Measurements from ENCODE around the gene SYTL3.

The SYTL3 gene

DNA sequence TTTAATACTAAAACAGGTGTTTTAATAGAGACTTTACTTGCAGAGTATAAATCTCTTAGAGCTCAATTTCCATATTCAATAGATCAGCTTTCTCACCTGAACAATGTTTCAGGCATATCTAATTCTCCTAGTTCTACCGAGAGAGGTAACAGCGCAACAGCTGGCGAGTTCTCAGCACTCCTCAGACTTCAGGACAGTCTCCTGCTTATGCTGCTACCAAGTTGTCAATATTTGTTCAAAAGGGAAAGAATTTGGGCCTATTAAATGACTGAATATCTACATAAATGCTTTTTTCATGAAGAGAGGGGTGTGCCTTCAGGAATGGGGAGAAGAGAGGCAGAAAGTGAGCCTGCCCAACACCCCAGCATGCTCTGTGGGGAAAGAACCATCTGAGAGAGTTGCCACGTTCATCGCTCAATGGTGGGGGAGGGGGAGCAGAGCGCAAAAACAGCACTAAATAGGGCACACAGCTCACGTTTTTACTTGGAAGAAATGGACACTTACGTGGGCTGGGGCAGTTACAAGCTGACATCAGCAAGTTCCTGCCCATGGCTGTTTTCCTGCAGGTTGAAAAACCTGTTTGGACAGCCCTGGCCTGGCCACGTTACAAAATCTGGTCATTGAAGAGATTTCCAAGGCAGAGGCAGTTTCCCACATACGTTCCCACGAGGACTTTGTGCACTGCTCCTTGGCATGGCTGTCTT lies 131.3 kb downstream of the SYTL3 start:
- Histone ChIP-seq H3K27me3 (replicated peaks) (no peaks in the 10 kb centered on the region), H3K4me3 (ENCODE audit: low read depth, low read length) (no peak overlapping the region), H3K27ac (no peak overlapping the region), H3K36me3 (replicated peaks) (peaks cover 70% of the 10 kb centered on the region)
- TF ChIP-seq, protein P1, sequence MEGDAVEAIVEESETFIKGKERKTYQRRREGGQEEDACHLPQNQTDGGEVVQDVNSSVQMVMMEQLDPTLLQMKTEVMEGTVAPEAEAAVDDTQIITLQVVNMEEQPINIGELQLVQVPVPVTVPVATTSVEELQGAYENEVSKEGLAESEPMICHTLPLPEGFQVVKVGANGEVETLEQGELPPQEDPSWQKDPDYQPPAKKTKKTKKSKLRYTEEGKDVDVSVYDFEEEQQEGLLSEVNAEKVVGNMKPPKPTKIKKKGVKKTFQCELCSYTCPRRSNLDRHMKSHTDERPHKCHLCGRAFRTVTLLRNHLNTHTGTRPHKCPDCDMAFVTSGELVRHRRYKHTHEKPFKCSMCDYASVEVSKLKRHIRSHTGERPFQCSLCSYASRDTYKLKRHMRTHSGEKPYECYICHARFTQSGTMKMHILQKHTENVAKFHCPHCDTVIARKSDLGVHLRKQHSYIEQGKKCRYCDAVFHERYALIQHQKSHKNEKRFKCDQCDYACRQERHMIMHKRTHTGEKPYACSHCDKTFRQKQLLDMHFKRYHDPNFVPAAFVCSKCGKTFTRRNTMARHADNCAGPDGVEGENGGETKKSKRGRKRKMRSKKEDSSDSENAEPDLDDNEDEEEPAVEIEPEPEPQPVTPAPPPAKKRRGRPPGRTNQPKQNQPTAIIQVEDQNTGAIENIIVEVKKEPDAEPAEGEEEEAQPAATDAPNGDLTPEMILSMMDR (IDR thresholded peaks at IDR 0.05; ENCODE audit: low read depth, low read length, missing control alignments): no peak
- no peak for DNase-seq
- in situ Hi-C loops (cut with HindIII; ENCODE audit: low pct_ligation_motif_present, low sequenced_read_pairs): no loop called here

DNA sequence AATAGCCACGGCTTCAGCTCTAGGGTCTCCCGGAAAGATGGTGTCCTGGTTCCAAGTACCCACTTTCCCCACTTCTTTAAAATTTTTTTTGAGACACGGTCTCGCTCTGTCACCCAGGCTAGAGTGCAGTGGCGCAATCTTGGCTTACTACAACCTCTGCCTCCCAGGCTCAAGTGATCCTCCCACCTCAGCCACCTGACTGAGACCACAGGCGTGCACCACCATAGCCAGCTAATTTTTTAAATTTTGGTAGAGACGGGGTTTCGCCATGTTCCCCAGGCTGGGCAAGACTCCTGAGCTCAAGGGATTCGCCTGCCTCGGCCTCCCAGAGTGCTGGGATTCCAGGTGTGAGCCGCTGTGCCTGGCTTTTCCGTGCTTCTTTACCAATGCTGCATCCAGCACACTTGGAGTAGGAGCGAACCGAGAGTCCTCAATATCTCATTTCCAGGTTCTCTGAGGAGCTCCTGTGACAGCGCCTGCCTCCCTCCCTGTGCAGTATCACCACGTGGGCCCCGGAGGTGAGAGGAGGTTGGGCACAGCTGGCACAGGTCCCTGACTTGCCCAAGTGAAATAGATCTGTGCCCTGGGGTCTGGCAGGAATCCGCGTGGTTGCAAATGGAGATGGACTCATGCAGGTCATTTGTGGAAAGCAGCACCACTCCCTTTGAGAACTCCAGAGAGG lies 132.0 kb downstream of the SYTL3 start:
- TF ChIP-seq, protein P1 (IDR thresholded peaks at IDR 0.05; ENCODE audit: low read depth, low read length, missing control alignments): no peak
- in situ Hi-C loops (cut with HindIII; ENCODE audit: low pct_ligation_motif_present, low sequenced_read_pairs): no loop called here
- Histone ChIP-seq H3K27ac (no peak overlapping the region), H3K27me3 (replicated peaks) (no peaks in the 10 kb centered on the region), H3K36me3 (replicated peaks) (peaks cover 68% of the 10 kb centered on the region), H3K4me3 (ENCODE audit: low read depth, low read length) (no peak overlapping the region)
- no peak for DNase-seq

DNA sequence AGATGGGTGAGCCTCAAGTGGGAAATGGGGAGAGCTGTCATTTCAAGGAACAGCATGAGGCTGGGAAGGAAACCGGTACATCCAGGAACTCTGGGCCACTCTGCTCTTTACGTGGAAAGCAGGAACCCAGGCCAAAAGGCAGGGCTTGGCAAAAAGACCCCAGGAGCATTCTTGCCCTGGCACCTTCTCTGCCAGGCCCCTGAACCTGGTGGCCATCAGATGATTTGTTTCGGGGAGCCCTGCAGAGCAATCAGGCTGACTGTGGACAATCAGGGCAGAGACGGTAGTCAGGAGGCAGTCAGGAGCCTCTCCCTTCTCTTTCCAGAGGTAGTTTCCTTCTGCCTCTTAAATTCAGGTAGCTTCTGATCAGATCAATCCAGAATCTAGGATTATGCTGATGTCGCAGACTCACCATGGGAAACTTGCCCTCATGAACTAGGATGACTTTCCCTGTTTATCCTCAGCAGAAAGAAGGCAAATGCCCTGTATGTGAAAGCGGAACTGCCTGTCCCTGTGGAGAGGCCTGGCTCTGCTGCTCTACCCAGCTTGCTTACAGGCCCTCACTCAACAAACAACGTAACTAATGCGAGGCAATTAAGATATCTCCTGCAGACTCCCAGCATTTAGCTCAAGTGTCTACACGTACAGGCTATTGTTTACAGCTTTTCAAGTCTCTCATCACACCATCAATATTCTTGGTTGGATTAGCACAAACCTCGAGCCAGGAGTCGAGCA lies 132.7 kb downstream of the SYTL3 start:
- Histone ChIP-seq H3K27ac (no peak overlapping the region), H3K4me3 (ENCODE audit: low read depth, low read length) (no peak overlapping the region), H3K27me3 (replicated peaks) (no peaks in the 10 kb centered on the region), H3K36me3 (replicated peaks) (peaks cover 66% of the 10 kb centered on the region)
- DNase-seq: no peak
- in situ Hi-C loops (cut with HindIII; ENCODE audit: low pct_ligation_motif_present, low sequenced_read_pairs): no loop called here
- TF ChIP-seq, protein P1 (IDR thresholded peaks at IDR 0.05; ENCODE audit: low read depth, low read length, missing control alignments): no peak

DNA sequence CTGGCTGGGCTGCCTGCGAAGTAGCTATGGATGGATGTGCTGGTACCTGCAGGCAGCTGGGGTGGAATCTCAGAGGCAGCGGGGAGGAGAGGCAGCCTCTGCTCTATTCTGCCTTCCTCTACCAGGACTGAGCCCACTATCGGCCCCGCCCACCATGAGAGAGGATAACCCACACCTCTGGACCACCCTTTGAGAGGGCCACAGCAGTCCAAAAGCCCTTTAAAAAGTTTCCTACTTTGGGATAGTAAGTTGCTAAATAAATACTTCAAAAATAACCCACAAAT lies 133.3 kb downstream of the SYTL3 start:
- Histone ChIP-seq H3K36me3 (replicated peaks) (peaks cover 64% of the 10 kb centered on the region), H3K27ac (no peak overlapping the region), H3K4me3 (ENCODE audit: low read depth, low read length) (no peak overlapping the region), H3K27me3 (replicated peaks) (no peaks in the 10 kb centered on the region)
- no peak for DNase-seq
- TF ChIP-seq, protein P1 (IDR thresholded peaks at IDR 0.05; ENCODE audit: low read depth, low read length, missing control alignments): no peak
- in situ Hi-C loops (cut with HindIII; ENCODE audit: low pct_ligation_motif_present, low sequenced_read_pairs): no loop called here

DNA sequence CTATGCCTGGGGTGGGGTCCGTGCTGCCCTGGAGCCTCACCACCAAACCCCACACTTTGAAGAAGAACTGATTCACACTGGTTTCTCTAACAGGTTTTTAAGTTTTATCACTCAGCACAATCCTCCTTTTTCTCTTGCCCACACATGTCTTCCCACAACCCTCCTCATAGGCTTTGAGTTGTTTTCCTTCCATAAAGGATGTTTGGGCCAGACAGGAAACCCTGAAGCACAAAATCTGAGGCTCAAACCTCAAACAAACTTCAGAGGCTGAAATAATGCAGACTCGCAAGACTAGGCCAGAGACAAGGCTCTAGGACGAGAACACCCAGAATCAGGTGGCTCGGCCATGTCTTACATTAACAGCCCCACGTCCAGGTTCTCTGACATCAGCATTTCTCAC lies 134.0 kb downstream of the SYTL3 start:
- H3K4me3 ChIP-seq (ENCODE audit: low read depth, low read length): no peak overlapping the region
- in situ Hi-C loops (cut with HindIII; ENCODE audit: low pct_ligation_motif_present, low sequenced_read_pairs): no loop called here
- H3K36me3 ChIP-seq (replicated peaks): peaks cover 62% of the 10 kb centered on the region
- no peak overlapping the region for H3K27ac ChIP-seq
- no peak for DNase-seq
- TF ChIP-seq, protein P1 (IDR thresholded peaks at IDR 0.05; ENCODE audit: low read depth, low read length, missing control alignments): no peak
- H3K27me3 ChIP-seq (replicated peaks): no peaks in the 10 kb centered on the region
